IMR-90 (cell line): ENCODE measurements around the gene BEAN1. TPM values are rescaled to one million over a fixed set of nuclear protein-coding genes. Genes with fewer than 3 reads are reported as not detected.

Experiments
- ATAC-seq: fragments of 200-7000 bp; cut with Tn5 transposase; 2 replicates; pipeline ENCODE4 v1.9.1; 2020; ENCODE audit warnings: low read depth, mild to moderate bottlenecking, moderate library complexity
- BruUV-seq: library from RNA; stranded (reverse); fragments of 400-500 nt; replicated peaks from 2 replicates; lab custom pipeline; 2021; lab: Mats Ljungman, UMichigan
- CTCF ChIA-PET: fragments of 300-600 bp; formaldehyde crosslinking; extraction: SDS; loops from one replicate; lab custom pipeline; 2021; ENCODE audit warnings: antibody characterized with exemption; lab: Yijun Ruan, JAX
- POLR2A ChIA-PET: fragments of 300-600 bp; sonication (Branson Sonifier 250); formaldehyde crosslinking; loops from one replicate; lab custom pipeline; 2022; ENCODE audit warnings: antibody characterized with exemption; ENCODE audit not compliant: unreplicated experiment; lab: Charles Lee
- DNase-seq: peaks from one replicate; pipeline ENCODE4 v3.0.0; 2013
- H2AFZ ChIP-seq: replicated peaks from 2 replicates; pipeline ENCODE3; 2013; ENCODE audit warnings: low read length, mild to moderate bottlenecking; ENCODE audit not compliant: poor library complexity
- H2AK5ac ChIP-seq: 2 replicates; pipeline ENCODE4 v1.6.1; 2013; ENCODE audit warnings: low read depth, low read length, inconsistent platforms
- H2AK9ac ChIP-seq: replicated peaks from 2 replicates; pipeline ENCODE3; 2013; ENCODE audit warnings: mild to moderate bottlenecking, low read depth, low read length, moderate library complexity; ENCODE audit not compliant: poor library complexity
- H2BK120ac ChIP-seq: 2 replicates; pipeline ENCODE4 v1.6.1; 2013; ENCODE audit warnings: low read depth, low read length, inconsistent platforms
- H2BK15ac ChIP-seq: 3 replicates; pipeline ENCODE4 v1.6.1; 2013; ENCODE audit warnings: low read depth, low read length, inconsistent platforms
- H2BK20ac ChIP-seq: 2 replicates; pipeline ENCODE4 v1.6.1; 2013; ENCODE audit warnings: low read depth, mild to moderate bottlenecking, inconsistent platforms, low read length, moderate library complexity
- H2BK5ac ChIP-seq: 2 replicates; pipeline ENCODE4 v1.6.1; 2013; ENCODE audit warnings: mild to moderate bottlenecking, low read depth, low read length, inconsistent platforms; ENCODE audit not compliant: poor library complexity, severe bottlenecking
- H3K14ac ChIP-seq: replicated peaks from 2 replicates; pipeline ENCODE4 v1.6.1; 2013; ENCODE audit warnings: low read depth, low read length, inconsistent platforms
- H3K18ac ChIP-seq: 2 replicates; pipeline ENCODE4 v1.6.1; 2013; ENCODE audit warnings: low read depth, low read length, control low read depth
- H3K23ac ChIP-seq: 2 replicates; pipeline ENCODE4 v1.6.1; 2013; ENCODE audit warnings: low read depth, low read length, inconsistent platforms
- H3K27ac ChIP-seq: 2 replicates; pipeline ENCODE4 v1.5.1; 2013; ENCODE audit warnings: mild to moderate bottlenecking, control low read depth, low read length; ENCODE audit not compliant: insufficient read depth
- H3K27me3 ChIP-seq: 2 replicates; pipeline ENCODE4 v1.6.1; 2013; ENCODE audit warnings: low read length; ENCODE audit not compliant: control insufficient read depth, insufficient read depth
- H3K36me3 ChIP-seq: 2 replicates; pipeline ENCODE4 v1.6.1; 2013; ENCODE audit warnings: low read length, mixed read lengths; ENCODE audit not compliant: control insufficient read depth, insufficient read depth
- H3K4ac ChIP-seq: 2 replicates; pipeline ENCODE4 v1.6.1; 2013; ENCODE audit warnings: low read depth, low read length, inconsistent platforms
- H3K4me1 ChIP-seq: 2 replicates; pipeline ENCODE4 v1.6.1; 2013; ENCODE audit warnings: low read length, mixed read lengths; ENCODE audit not compliant: control insufficient read depth, insufficient read depth
- H3K4me2 ChIP-seq: 2 replicates; pipeline ENCODE4 v1.6.1; 2013; ENCODE audit warnings: low read depth, mild to moderate bottlenecking, control low read depth, low read length, moderate library complexity
- H3K4me3 ChIP-seq: 2 replicates; pipeline ENCODE4 v1.5.1; 2013; ENCODE audit warnings: low read depth, mild to moderate bottlenecking, control low read depth, low read length, moderate library complexity; ENCODE audit not compliant: insufficient read depth
- H3K56ac ChIP-seq: 2 replicates; pipeline ENCODE4 v1.6.1; 2013; ENCODE audit warnings: low read length, inconsistent platforms; ENCODE audit not compliant: insufficient read depth; ENCODE audit errors: extremely low read depth
- H3K79me1 ChIP-seq, 2 experiments: 2 replicates each; pipeline ENCODE4 v1.6.1; 2013; ENCODE audit warnings: low read length in 2 of 2, inconsistent platforms in 1 of 2, low read depth in 1 of 2
- H3K9ac ChIP-seq: 2 replicates; pipeline ENCODE4 v1.6.1; 2013; ENCODE audit warnings: low read depth, low read length, control low read depth
- H3K9me1 ChIP-seq: 2 replicates; pipeline ENCODE4 v1.6.1; 2013; ENCODE audit warnings: low read length, inconsistent platforms; ENCODE audit not compliant: insufficient read depth
- H3K9me3 ChIP-seq: 2 replicates; pipeline ENCODE4 v1.6.1; 2013; ENCODE audit warnings: low read length; ENCODE audit not compliant: control insufficient read depth, insufficient read depth
- H4K20me1 ChIP-seq: 2 replicates; pipeline ENCODE4 v1.6.1; 2013; ENCODE audit warnings: low read length, inconsistent platforms; ENCODE audit not compliant: insufficient read depth
- H4K5ac ChIP-seq: 2 replicates; pipeline ENCODE4 v1.6.1; 2013; ENCODE audit warnings: mild to moderate bottlenecking, low read depth, low read length, control low read depth
- H4K8ac ChIP-seq, 2 experiments: 2 replicates each; pipeline ENCODE4 v1.6.1; 2013; ENCODE audit warnings: low read depth in 2 of 2, low read length in 2 of 2, control low read depth in 1 of 2, inconsistent platforms in 1 of 2
- H4K91ac ChIP-seq: 2 replicates; pipeline ENCODE4 v1.6.1; 2013; ENCODE audit warnings: low read depth, low read length, inconsistent platforms; ENCODE audit not compliant: insufficient read depth
- BHLHE40 ChIP-seq: fragments of 150-350 bp; IDR thresholded peaks from 2 replicates; pipeline ENCODE4 v1.6.1; 2016; ENCODE audit warnings: mild to moderate bottlenecking, low read depth, low read length
- CEBPB ChIP-seq: IDR thresholded peaks from 2 replicates; pipeline ENCODE4 v1.6.1; 2012; ENCODE audit warnings: low read depth, low read length, improper control_type of control experiment
- CTCF ChIP-seq: conservative IDR thresholded peaks from 2 replicates; pipeline ENCODE4 v1.5.1; 2012; ENCODE audit warnings: mild to moderate bottlenecking, low read depth, low read length, improper control_type of control experiment
- ELK1 ChIP-seq: fragments of 150-350 bp; IDR thresholded peaks from 2 replicates; pipeline ENCODE4 v1.6.1; 2016; ENCODE audit warnings: low read depth, mild to moderate bottlenecking, low read length, moderate library complexity, borderline replicate concordance
- FOS ChIP-seq: fragments of 150-350 bp; IDR thresholded peaks from 2 replicates; pipeline ENCODE4 v1.6.1; 2016; ENCODE audit warnings: low read depth, low read length
- MAZ ChIP-seq: IDR thresholded peaks from 2 replicates; pipeline ENCODE4 v1.6.1; 2012; ENCODE audit warnings: low read depth, mild to moderate bottlenecking, low read length, improper control_type of control experiment, moderate library complexity, borderline replicate concordance
- NFE2L2 ChIP-seq: fragments of 150-350 bp; IDR thresholded peaks from 2 replicates; pipeline ENCODE4 v1.6.1; 2016; ENCODE audit warnings: low read depth, mild to moderate bottlenecking, low read length
- RAD21 ChIP-seq: IDR thresholded peaks from 2 replicates; pipeline ENCODE4 v1.6.1; 2012; ENCODE audit warnings: low read length, improper control_type of control experiment
- RCOR1 ChIP-seq: IDR thresholded peaks from 2 replicates; pipeline ENCODE4 v1.6.1; 2012; ENCODE audit warnings: mild to moderate bottlenecking, low read length, improper control_type of control experiment; ENCODE audit not compliant: insufficient replicate concordance
- RFX5 ChIP-seq: IDR thresholded peaks from 2 replicates; pipeline ENCODE4 v1.8.0; 2012; ENCODE audit warnings: low read depth, mild to moderate bottlenecking, low read length, moderate library complexity
- SMC3 ChIP-seq: fragments of 150-350 bp; IDR thresholded peaks from 2 replicates; pipeline ENCODE4 v1.6.1; 2016; ENCODE audit warnings: low read depth, mild to moderate bottlenecking, antibody characterized with exemption, low read length, moderate library complexity
- USF2 ChIP-seq: fragments of 150-350 bp; IDR thresholded peaks from 2 replicates; pipeline ENCODE4 v1.6.1; 2017; ENCODE audit warnings: mild to moderate bottlenecking, antibody characterized with exemption, low read length, low read depth
- WGBS, 2 experiments: methylation state at CpG; one replicate each; pipeline versions ENCODE4 v1.1.5 to v1.1.7; 2013; ENCODE audit warnings: missing lambda C conversion rate in 2 of 2; ENCODE audit not compliant: insufficient read length in 1 of 2; ENCODE audit errors: extremely low coverage in 2 of 2; 5-methylcytosine and 5-hydroxymethylcytosine counted together
- dilution Hi-C: fragments of 300-500 bp; cut with HindIII; formaldehyde crosslinking; loops from one replicate; pipeline ENCODE4 v1.14.3; 2018; ENCODE audit warnings: low sequenced_read_pairs; ENCODE audit not compliant: unreplicated experiment
- in situ Hi-C: fragments of 300-500 bp; cut with MboI; formaldehyde crosslinking; loops from 3 replicates; pipeline ENCODE4 v1.14.3; 2019; ENCODE audit warnings: low sequenced_read_pairs, inconsistent platforms, mixed read lengths
- intact Hi-C: fragments of 100-400 bp; cut with micrococcal nuclease; formaldehyde crosslinking; loops from 2 replicates; pipeline ENCODE4 v1.10.0; 2022
- polyA plus RNA-seq, 3 experiments: library from polyadenylated mRNA; depleted of rRNA; stranded (reverse); fragments of >200 nt; gene quantifications; 2 replicates each; pipeline ENCODE4 v1.2.3, GENCODE V29; 2012; ENCODE audit warnings: low replicate concordance in 1 of 3
- total RNA-seq: library from RNA; depleted of rRNA; stranded (reverse); fragments of >200 nt; gene quantifications from 2 replicates; pipeline ENCODE4 v1.2.3, GENCODE V29; 2012

The BEAN1 gene
- total and polyA plus RNA-seq, 2 of the 4 experiments (the other 2 are of a cell fraction): not detected

GRCh38 chr16:66462912-66463311, 35.8 kb downstream of the BEAN1 start:
- no TSS peak for BruUV-seq
- intact Hi-C loops: no loop called here

More at GRCh38 chr16:66462912-66463311, 35.8 kb downstream of the BEAN1 start:
- no peaks in the 10 kb centered on the region for H3K9me1 ChIP-seq
- no peak overlapping the region for H2BK15ac ChIP-seq
- H3K4me1 ChIP-seq: no peaks in the 10 kb centered on the region
- no peaks in the 10 kb centered on the region for H3K79me1 ChIP-seq
- no CpG with 5 or more reads among the region's 1 CpG for WGBS, 2 experiments
- H2AK9ac ChIP-seq: no peak overlapping the region
- H2BK120ac ChIP-seq: no peak overlapping the region
- H3K4me3 ChIP-seq: no peak overlapping the region
- H3K23ac ChIP-seq: no peak overlapping the region
- no peaks in the 10 kb centered on the region for H4K20me1 ChIP-seq
- ChIA-PET CTCF (no interaction called here), POLR2A (no interaction called here)
- H3K9me3 ChIP-seq: peaks cover 5% of the 10 kb centered on the region; the same call in 1 of the 2 replicates
- H3K27me3 ChIP-seq: peaks cover 42% of the 10 kb centered on the region
- dilution Hi-C loops (no loop called here), in situ Hi-C loops (no loop called here)
- DNase-seq (peak; percentile 8), ATAC-seq (no peak)
- H3K56ac ChIP-seq: no peak overlapping the region
- H2BK20ac ChIP-seq: no peak overlapping the region
- no peak overlapping the region for H2BK5ac ChIP-seq
- H2AK5ac ChIP-seq: no peak overlapping the region
- H3K18ac ChIP-seq: no peak overlapping the region
- H4K8ac ChIP-seq: no peak overlapping the region
- no peak overlapping the region for H3K4ac ChIP-seq
- no peak for TF ChIP-seq USF2
- TF ChIP-seq RFX5: no peak
- no peak for TF ChIP-seq BHLHE40
- no peak for TF ChIP-seq MAZ
- no peak for TF ChIP-seq SMC3
- no peak for TF ChIP-seq CEBPB
- no peak for TF ChIP-seq CTCF
- TF ChIP-seq FOS: no peak
- no peak for TF ChIP-seq NFE2L2
- TF ChIP-seq RAD21: no peak
- no peak for TF ChIP-seq RCOR1
- no peak for TF ChIP-seq ELK1
- no peak overlapping the region for H3K9ac ChIP-seq
- H3K36me3 ChIP-seq: no peaks in the 10 kb centered on the region
- no peak overlapping the region for H2AFZ ChIP-seq
- H3K4me2 ChIP-seq: no peak overlapping the region
- H4K91ac ChIP-seq: no peak overlapping the region
- H3K27ac ChIP-seq: no peak overlapping the region
- H4K5ac ChIP-seq: no peak overlapping the region
- H3K14ac ChIP-seq: no peak overlapping the region
